ENCODE data around the gene FOXN4. TPM values are rescaled to one million over a fixed set of nuclear protein-coding genes. Genes with fewer than 3 reads are reported as not detected.

The FOXN4 gene
- total RNA-seq, 6 experiments from 2014 or later: not detected

GRCh38 chr12:109252799-109253198 is 56.3 kb downstream of the FOXN4 start:
- Mint-ChIP-seq H3K27me3 (ENCODE audit: insufficient read depth) (peaks cover 3% of the 10 kb centered on the region), H3K4me1 (ENCODE audit: low read depth) (no peaks in the 10 kb centered on the region), H3K4me3 (no peak overlapping the region), H3K36me3 (ENCODE audit: low read depth) (no peaks in the 10 kb centered on the region), H3K27ac (no peak overlapping the region), H3K9me3 (peaks cover 19% of the 10 kb centered on the region; the same call in 1 of the 2 replicates)
- TF ChIP-seq CTCF (IDR thresholded peaks at IDR 0.05): no peak
- no peak for DNase-seq

- Mint-ChIP-seq H3K36me3 (ENCODE audit: low read depth) (no peaks in the 10 kb centered on the region), H3K27me3 (ENCODE audit: insufficient read depth) (peaks cover 3% of the 10 kb centered on the region), H3K4me3 (no peak overlapping the region), H3K4me1 (ENCODE audit: low read depth) (no peaks in the 10 kb centered on the region), H3K9me3 (peaks cover 19% of the 10 kb centered on the region; the same call in 1 of the 2 replicates), H3K27ac (no peak overlapping the region)
- TF ChIP-seq CTCF (IDR thresholded peaks at IDR 0.05): no peak
- no peak for DNase-seq
These were observed 58.6 kb downstream of the FOXN4 start for GRCh38 chr12:109250523-109250922.

- Mint-ChIP-seq H3K4me1 (ENCODE audit: low read depth) (no peaks in the 10 kb centered on the region), H3K9me3 (no peaks in the 10 kb centered on the region), H3K36me3 (ENCODE audit: low read depth) (no peaks in the 10 kb centered on the region), H3K27ac (no peak overlapping the region), H3K4me3 (no peak overlapping the region), H3K27me3 (ENCODE audit: insufficient read depth) (peaks cover 3% of the 10 kb centered on the region)
- DNase-seq: no peak
- TF ChIP-seq CTCF (IDR thresholded peaks at IDR 0.05): no peak
These were observed 61.0 kb downstream of the FOXN4 start for GRCh38 chr12:109247831-109248654.

GRCh38 chr12:109246221-109246620 is 62.9 kb downstream of the FOXN4 start:
- no peaks in the 10 kb centered on the region for H3K4me1 Mint-ChIP-seq (ENCODE audit: low read depth)
- no peak for DNase-seq
- H3K4me3 Mint-ChIP-seq: no peak overlapping the region
- no peak overlapping the region for H3K27ac Mint-ChIP-seq
- H3K9me3 Mint-ChIP-seq: no peaks in the 10 kb centered on the region
- TF ChIP-seq CTCF (IDR thresholded peaks at IDR 0.05): no peak
- peaks cover 2% of the 10 kb centered on the region; the same call in 1 of the 2 replicates for H3K27me3 Mint-ChIP-seq (ENCODE audit: insufficient read depth)
- H3K36me3 Mint-ChIP-seq (ENCODE audit: low read depth): no peaks in the 10 kb centered on the region

GRCh38 chr12:109244073-109244472 is 65.0 kb downstream of the FOXN4 start:
- H3K4me3 Mint-ChIP-seq: no peak overlapping the region
- no peak for DNase-seq
- no peak overlapping the region for H3K27ac Mint-ChIP-seq
- TF ChIP-seq CTCF (IDR thresholded peaks at IDR 0.05): no peak
- peaks cover 2% of the 10 kb centered on the region; the same call in 1 of the 2 replicates for H3K27me3 Mint-ChIP-seq (ENCODE audit: insufficient read depth)
- no peaks in the 10 kb centered on the region for H3K9me3 Mint-ChIP-seq
- no peaks in the 10 kb centered on the region for H3K36me3 Mint-ChIP-seq (ENCODE audit: low read depth)
- no peaks in the 10 kb centered on the region for H3K4me1 Mint-ChIP-seq (ENCODE audit: low read depth)
